HEK293 (cell line): Measurements from ENCODE around the gene FGD4.
A peak's percentile ranks its signal among the peaks of the same experiment; 100 is the strongest.

Experiments used
- BCL11A ChIP-seq: fragments of 450-650 bp; formaldehyde crosslinking; IDR thresholded peaks from 2 replicates; pipeline ENCODE4 v1.5.1; 2016; ENCODE audit warnings: low read depth, missing biosample characterization, missing genetic modification characterization
- FEZF1 ChIP-seq: fragments of 450-650 bp; formaldehyde crosslinking; IDR thresholded peaks from 2 replicates; pipeline ENCODE4 v1.5.1; 2016; ENCODE audit warnings: missing biosample characterization, missing genetic modification characterization
- GLI4 ChIP-seq: fragments of 450-650 bp; formaldehyde crosslinking; IDR thresholded peaks from 2 replicates; pipeline ENCODE4 v1.5.1; 2016; ENCODE audit warnings: missing biosample characterization, missing genetic modification characterization
- KLF7 ChIP-seq: fragments of 450-650 bp; formaldehyde crosslinking; IDR thresholded peaks from 2 replicates; pipeline ENCODE4 v1.5.1; 2016; ENCODE audit warnings: missing biosample characterization, missing genetic modification characterization, borderline replicate concordance
- MZF1 ChIP-seq: fragments of 450-650 bp; formaldehyde crosslinking; IDR thresholded peaks from 2 replicates; pipeline ENCODE4 v1.5.1; 2017; ENCODE audit warnings: missing biosample characterization, missing genetic modification characterization, borderline replicate concordance
- OVOL3 ChIP-seq: fragments of 450-650 bp; formaldehyde crosslinking; IDR thresholded peaks from 2 replicates; pipeline ENCODE4 v1.5.1; 2016; ENCODE audit warnings: missing biosample characterization, missing genetic modification characterization
- SCRT1 ChIP-seq: fragments of 450-650 bp; formaldehyde crosslinking; IDR thresholded peaks from 2 replicates; pipeline ENCODE4 v1.5.1; 2016; ENCODE audit warnings: missing biosample characterization, missing genetic modification characterization, borderline replicate concordance
- SETDB1 ChIP-seq: IDR thresholded peaks from one replicate; pipeline ENCODE4 v1.6.1; 2017; ENCODE audit warnings: mild to moderate bottlenecking, low read length, moderate library complexity, mixed read lengths; ENCODE audit not compliant: insufficient read length
- TCF7L2 ChIP-seq: IDR thresholded peaks from 2 replicates; pipeline ENCODE4 v1.6.1; 2011; ENCODE audit warnings: low read depth, mild to moderate bottlenecking, inconsistent platforms, low read length, moderate library complexity, borderline replicate concordance
- TSHZ1 ChIP-seq: fragments of 450-650 bp; formaldehyde crosslinking; IDR thresholded peaks from 2 replicates; pipeline ENCODE4 v1.5.1; 2016; ENCODE audit warnings: missing biosample characterization, missing genetic modification characterization, borderline replicate concordance
- ZBTB26 ChIP-seq: fragments of 450-650 bp; formaldehyde crosslinking; optimal IDR thresholded peaks from 2 replicates; pipeline ENCODE3; 2016; ENCODE audit warnings: missing biosample characterization, mild to moderate bottlenecking, missing genetic modification characterization
- ZBTB6 ChIP-seq: fragments of 450-650 bp; formaldehyde crosslinking; IDR thresholded peaks from 2 replicates; pipeline ENCODE4 v1.5.1; 2017; ENCODE audit warnings: missing biosample characterization, missing genetic modification characterization
- ZEB2 ChIP-seq: fragments of 450-650 bp; formaldehyde crosslinking; IDR thresholded peaks from 2 replicates; pipeline ENCODE4 v1.5.1; 2016; ENCODE audit warnings: missing biosample characterization, missing genetic modification characterization
- ZFP3 ChIP-seq: fragments of 450-650 bp; formaldehyde crosslinking; IDR thresholded peaks from 2 replicates; pipeline ENCODE4 v1.5.1; 2016; ENCODE audit warnings: low read depth, missing biosample characterization, missing genetic modification characterization
- ZNF114 ChIP-seq: fragments of 450-650 bp; formaldehyde crosslinking; IDR thresholded peaks from 2 replicates; pipeline ENCODE4 v1.5.0; 2017; ENCODE audit warnings: missing biosample characterization, missing genetic modification characterization
- ZNF132 ChIP-seq: fragments of 450-650 bp; formaldehyde crosslinking; IDR thresholded peaks from 2 replicates; pipeline ENCODE4 v1.5.1; 2017; ENCODE audit warnings: missing biosample characterization, missing genetic modification characterization, borderline replicate concordance
- ZNF138 ChIP-seq: fragments of 450-650 bp; formaldehyde crosslinking; IDR thresholded peaks from 2 replicates; pipeline ENCODE4 v1.5.1; 2016; ENCODE audit warnings: missing biosample characterization, missing genetic modification characterization, borderline replicate concordance
- ZNF16 ChIP-seq: fragments of 450-650 bp; formaldehyde crosslinking; IDR thresholded peaks from 2 replicates; pipeline ENCODE4 v1.5.1; 2016; ENCODE audit warnings: low read depth, missing biosample characterization, missing genetic modification characterization
- ZNF239 ChIP-seq: fragments of 450-650 bp; formaldehyde crosslinking; IDR thresholded peaks from 2 replicates; pipeline ENCODE4 v1.5.1; 2016; ENCODE audit warnings: missing biosample characterization, missing genetic modification characterization
- ZNF26 ChIP-seq: fragments of 450-650 bp; formaldehyde crosslinking; IDR thresholded peaks from 2 replicates; pipeline ENCODE4 v1.5.1; 2016; ENCODE audit warnings: missing biosample characterization, missing genetic modification characterization
- ZNF530 ChIP-seq: fragments of 450-650 bp; formaldehyde crosslinking; IDR thresholded peaks from 2 replicates; pipeline ENCODE4 v1.5.1; 2016; ENCODE audit warnings: low read depth, missing biosample characterization, missing genetic modification characterization
- ZNF555 ChIP-seq: fragments of 450-650 bp; formaldehyde crosslinking; conservative IDR thresholded peaks from 2 replicates; pipeline ENCODE4 v1.5.1; 2017; ENCODE audit warnings: missing biosample characterization, mild to moderate bottlenecking, missing genetic modification characterization, inconsistent platforms
- ZNF600 ChIP-seq: fragments of 450-650 bp; formaldehyde crosslinking; IDR thresholded peaks from 2 replicates; pipeline ENCODE4 v1.5.1; 2016; ENCODE audit warnings: missing biosample characterization, missing genetic modification characterization
- ZNF621 ChIP-seq: fragments of 450-650 bp; formaldehyde crosslinking; IDR thresholded peaks from 2 replicates; pipeline ENCODE4 v1.5.1; 2017; ENCODE audit warnings: missing biosample characterization, missing genetic modification characterization
- ZNF768 ChIP-seq: fragments of 450-650 bp; formaldehyde crosslinking; IDR thresholded peaks from 2 replicates; pipeline ENCODE4 v1.5.1; 2018; ENCODE audit warnings: missing biosample characterization, mild to moderate bottlenecking, missing genetic modification characterization
- ZNF785 ChIP-seq: fragments of 450-650 bp; formaldehyde crosslinking; IDR thresholded peaks from 2 replicates; pipeline ENCODE4 v1.5.1; 2016; ENCODE audit warnings: missing biosample characterization, missing genetic modification characterization
- ZNF843 ChIP-seq: fragments of 450-650 bp; formaldehyde crosslinking; IDR thresholded peaks from 2 replicates; pipeline ENCODE4 v1.5.1; 2016; ENCODE audit warnings: missing biosample characterization, missing genetic modification characterization
- ZSCAN16 ChIP-seq: fragments of 450-650 bp; formaldehyde crosslinking; IDR thresholded peaks from 2 replicates; pipeline ENCODE4 v1.5.1; 2016; ENCODE audit warnings: missing biosample characterization, missing genetic modification characterization
- ZSCAN4 ChIP-seq: fragments of 450-650 bp; formaldehyde crosslinking; IDR thresholded peaks from 2 replicates; pipeline ENCODE4 v1.5.1; 2017; ENCODE audit warnings: missing biosample characterization, missing genetic modification characterization
- ZXDB ChIP-seq: fragments of 450-650 bp; formaldehyde crosslinking; IDR thresholded peaks from 2 replicates; pipeline ENCODE4 v1.5.1; 2016; ENCODE audit warnings: missing biosample characterization, missing genetic modification characterization
- TF ChIP-seq, protein P1 (sequence below): fragments of 450-650 bp; formaldehyde crosslinking; IDR thresholded peaks from 2 replicates; pipeline ENCODE4 v1.5.1; 2016; ENCODE audit warnings: missing biosample characterization, missing genetic modification characterization

Gene FGD4

GRCh38 chr12:32641287-32641901 lies 242.0 kb downstream of the FGD4 start (continued):
- TF ChIP-seq ZNF132 (tag by site-specific recombination), result no peak
- no peak for TF ChIP-seq ZNF114
- no peak for TF ChIP-seq ZNF138 (tag by site-specific recombination)
- TF ChIP-seq ZFP3 (tag by site-specific recombination), result no peak
- TF ChIP-seq SETDB1, result no peak
- TF ChIP-seq, protein P1, sequence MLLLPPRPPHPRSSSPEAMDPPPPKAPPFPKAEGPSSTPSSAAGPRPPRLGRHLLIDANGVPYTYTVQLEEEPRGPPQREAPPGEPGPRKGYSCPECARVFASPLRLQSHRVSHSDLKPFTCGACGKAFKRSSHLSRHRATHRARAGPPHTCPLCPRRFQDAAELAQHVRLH (tag by site-specific recombination), result no peak
- peak; percentile 55; the same call in 1 of the 2 replicates for TF ChIP-seq FEZF1
- TF ChIP-seq ZXDB (tag by site-specific recombination), result peak; percentile 43; the same call in 1 of the 2 replicates
- TF ChIP-seq ZNF530 (tag by site-specific recombination), result no peak
- no peak for TF ChIP-seq MZF1 (tag by site-specific recombination)
- TF ChIP-seq ZEB2 (tag by site-specific recombination), result no peak
- no peak for TF ChIP-seq ZNF26
- TF ChIP-seq KLF7 (tag by site-specific recombination), result no peak
- no peak for TF ChIP-seq ZBTB26
- no peak for TF ChIP-seq GLI4 (tag by site-specific recombination)
- no peak for TF ChIP-seq BCL11A (tag by site-specific recombination)
- no peak for TF ChIP-seq ZNF239 (tag by site-specific recombination)
- TF ChIP-seq TSHZ1, result no peak
- TF ChIP-seq ZSCAN16 (tag by site-specific recombination), result no peak
- no peak for TF ChIP-seq ZNF768 (tag by site-specific recombination)
- no peak for TF ChIP-seq ZNF555 (tag by site-specific recombination)
- no peak for TF ChIP-seq ZNF16 (tag by site-specific recombination)
- TF ChIP-seq ZBTB6 (tag by site-specific recombination), result no peak
- 0 out of 2 replicates have a peak, but pooled peaks have one; percentile 27 for TF ChIP-seq SCRT1 (tag by site-specific recombination)
- TF ChIP-seq ZNF843 (tag by site-specific recombination), result peak; percentile 68
- no peak for TF ChIP-seq ZNF600 (tag by site-specific recombination)
- peak; percentile 82 for TF ChIP-seq TCF7L2
- no peak for TF ChIP-seq ZNF785
- TF ChIP-seq ZNF621 (tag by site-specific recombination), result no peak
- TF ChIP-seq OVOL3, result no peak
- TF ChIP-seq ZSCAN4, result no peak
